Stimulated activated CD8-positive, alpha-beta memory T cell treated with anti-CD3 and anti-CD28 coated beads, Interleukin-2, amount 100 ng/mL, for 48 hours (primary cell): ENCODE results near the gene SHISAL2B.
"Not testable (repeated sequence)": the region's sequence is repeated elsewhere in the genome, so short reads cannot be mapped to it uniquely, and the experiment has no call there.

ENCODE experiments used
- DNase-seq, 2 donors: peaks; one replicate each; pipeline ENCODE4 v3.0.0-alpha.2; 2020; ENCODE audit warnings: low read depth in 2 of 2

SHISAL2B gene

GRCh38 chr5:64690417-64691151 lies at the start of gene SHISAL2B:
SHISAL2B (plus strand) TSS chr5:64690503; CDS start chr5:64690624, 121 bp downstream.
- DNase-seq: no peak

- no peak for DNase-seq
These were observed 45.5 kb upstream of the SHISAL2B start for GRCh38 chr5:64644831-64645230.

GRCh38 chr5:64646169-64646568 lies 44.1 kb upstream of the SHISAL2B start:
- no peak for DNase-seq

- no peak for DNase-seq
These were observed 40.8 kb upstream of the SHISAL2B start for GRCh38 chr5:64649512-64649911.

- no peak for DNase-seq
These were observed 36.3 kb upstream of the SHISAL2B start for GRCh38 chr5:64653766-64654560.

- no peak for DNase-seq
These were observed 35.8 kb upstream of the SHISAL2B start for GRCh38 chr5:64654561-64654938.

- no peak for DNase-seq
These were observed 34.7 kb upstream of the SHISAL2B start for GRCh38 chr5:64655596-64655995.

GRCh38 chr5:64659289-64659688 lies 31.0 kb upstream of the SHISAL2B start:
- DNase-seq: no peak

GRCh38 chr5:64663181-64663580 lies 27.1 kb upstream of the SHISAL2B start:
- not testable (repeated sequence) for DNase-seq

- DNase-seq: no peak
These were observed 25.1 kb upstream of the SHISAL2B start for GRCh38 chr5:64665243-64665642.

- no peak for DNase-seq
These were observed 24.2 kb upstream of the SHISAL2B start for GRCh38 chr5:64666078-64666477.

GRCh38 chr5:64667068-64667467 lies 23.2 kb upstream of the SHISAL2B start:
- no peak for DNase-seq

- no peak for DNase-seq
These were observed 20.0 kb upstream of the SHISAL2B start for GRCh38 chr5:64670277-64670676.

GRCh38 chr5:64671678-64672077 lies 18.6 kb upstream of the SHISAL2B start:
- DNase-seq: no peak

GRCh38 chr5:64678374-64678773 lies 11.9 kb upstream of the SHISAL2B start:
- no peak for DNase-seq

- no peak for DNase-seq
These were observed 10.0 kb upstream of the SHISAL2B start for GRCh38 chr5:64680289-64680688.

- DNase-seq: no peak
These were observed 7.7 kb upstream of the SHISAL2B start for GRCh38 chr5:64682608-64683007.

GRCh38 chr5:64685866-64686265 lies 4.4 kb upstream of the SHISAL2B start:
- no peak for DNase-seq

GRCh38 chr5:64688391-64688790 lies 1.9 kb upstream of the SHISAL2B start:
- DNase-seq: no peak

GRCh38 chr5:64688965-64689364 lies 1.3 kb upstream of the SHISAL2B start:
- no peak for DNase-seq

GRCh38 chr5:64690104-64690416 lies 243 bp upstream of the SHISAL2B start:
- DNase-seq: no peak

GRCh38 chr5:64691291-64691690 lies 988 bp downstream of the SHISAL2B start:
- no peak for DNase-seq

- DNase-seq: no peak
These were observed 3.3 kb downstream of the SHISAL2B start for GRCh38 chr5:64693636-64694035.
